ENCODE results near the gene TIMP4. TPM values are rescaled to one million over a fixed set of nuclear protein-coding genes. Genes with fewer than 3 reads are reported as not detected.

Gene TIMP4
- total and polyA plus RNA-seq, 2 of the 4 experiments (the other 2 are of a cell fraction) = 0.39 to 0.54 TPM

DNA sequence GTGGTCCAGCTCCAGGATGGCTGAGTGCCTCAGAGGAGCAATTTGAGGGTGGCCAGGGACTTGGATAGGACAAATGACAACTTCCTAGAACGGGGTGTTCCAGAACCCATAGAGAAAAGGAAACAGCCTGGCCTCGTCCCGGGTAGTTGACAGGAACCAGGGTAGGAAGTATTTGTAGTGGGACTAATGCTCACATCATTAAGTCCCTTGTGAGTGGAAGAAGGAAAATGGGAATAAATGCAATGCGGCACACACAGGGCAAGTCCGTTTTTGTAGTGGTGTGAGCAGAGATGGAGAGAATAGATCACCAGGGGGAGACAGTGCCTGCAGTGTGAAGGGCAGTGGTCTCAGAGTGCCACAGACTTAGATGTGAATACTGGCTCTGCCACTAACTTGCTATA, 19.6 kb downstream of the TIMP4 start:
- Histone ChIP-seq H4K20me1 (ENCODE audit: insufficient read depth, low read length) (no peaks in the 10 kb centered on the region), H2AK5ac (ENCODE audit: low read depth, low read length) (peak overlapping the region; percentile 41; the same call in 1 of the 2 replicates), H4K5ac (ENCODE audit: low read depth, low read length) (no peak overlapping the region), H3K4me3 (ENCODE audit: insufficient read depth, low read depth, low read length) (no peak overlapping the region), H3K36me3 (ENCODE audit: control insufficient read depth, insufficient read depth, low read length) (no peaks in the 10 kb centered on the region), H3K27ac (ENCODE audit: insufficient read depth, low read length) (no peak overlapping the region), H3K4ac (ENCODE audit: low read depth, low read length) (no peak overlapping the region), H4K91ac (ENCODE audit: insufficient read depth, low read depth, low read length) (no peak overlapping the region), H3K23ac (ENCODE audit: low read depth, low read length) (no peak overlapping the region), H2BK5ac (ENCODE audit: low read depth, low read length, poor library complexity, severe bottlenecking) (no peak overlapping the region), H2BK120ac (ENCODE audit: low read depth, low read length) (no peak overlapping the region), H3K9ac (ENCODE audit: low read depth, low read length) (no peak overlapping the region), H3K27me3 (ENCODE audit: control insufficient read depth, insufficient read depth, low read length) (peaks cover 3% of the 10 kb centered on the region; the same call in 1 of the 2 replicates), H2BK15ac (ENCODE audit: low read depth, low read length) (no peak overlapping the region), H3K14ac (replicated peaks; ENCODE audit: low read depth, low read length) (no peak overlapping the region), H3K4me1 (ENCODE audit: control insufficient read depth, insufficient read depth, low read length) (peaks cover 2% of the 10 kb centered on the region), H2AFZ (replicated peaks; ENCODE audit: low read length, poor library complexity) (peak overlapping the region; percentile 9), H2BK20ac (ENCODE audit: low read depth, low read length) (no peak overlapping the region), H3K9me3 (ENCODE audit: control insufficient read depth, insufficient read depth, low read length) (no peaks in the 10 kb centered on the region), H3K18ac (ENCODE audit: low read depth, low read length) (no peak overlapping the region), H3K79me1 (ENCODE audit: low read depth in 1 of 2, low read length in 2 of 2) (no peaks in the 10 kb centered on the region), H3K4me2 (ENCODE audit: low read depth, low read length) (no peak overlapping the region), H3K9me1 (ENCODE audit: insufficient read depth, low read length) (no peaks in the 10 kb centered on the region), H2AK9ac (replicated peaks; ENCODE audit: low read depth, low read length, poor library complexity) (no peak overlapping the region), H3K56ac (ENCODE audit: extremely low read depth, insufficient read depth, low read length) (no peak overlapping the region), H4K8ac (ENCODE audit: low read depth in 2 of 2, low read length in 2 of 2) (no peak overlapping the region)
- ChIA-PET POLR2A (ENCODE audit: unreplicated experiment) (no interaction called here), CTCF (interaction anchor here (0.6 to 1.7 kb wide), 10 partner anchors 12 to 342 kb away, joined by 3 to 6 read pairs (median 4); no protein-coding TSS in a partner anchor)
- peak; percentile 71 for ATAC-seq (ENCODE audit: low read depth)
- dilution Hi-C loops (cut with HindIII; ENCODE audit: low sequenced_read_pairs, unreplicated experiment) (no loop called here), intact Hi-C loops (cut with micrococcal nuclease) (loop anchor here (1.0 to 5.0 kb wide), 5 partner anchors 37 to 438 kb away; partner anchors contain the start of gene PPARG), in situ Hi-C loops (cut with MboI; ENCODE audit: low sequenced_read_pairs) (loop anchor here (5.0 to 25.0 kb wide), 3 partner anchors 38 to 748 kb away; no protein-coding TSS in a partner anchor)
- WGBS, 2 experiments (ENCODE audit: extremely low coverage in 2 of 2, insufficient read length in 1 of 2) = 8% methylated on average over 2 of the region's 5 CpGs; no CpG with 5 or more reads in 1 of the 2 experiments
- peak; percentile 73 for DNase-seq
- TF ChIP-seq SMC3 (IDR thresholded peaks at IDR 0.05; ENCODE audit: low read depth, low read length) (peak; percentile 97), FOS (IDR thresholded peaks at IDR 0.05; ENCODE audit: low read depth, low read length) (no peak), RAD21 (IDR thresholded peaks at IDR 0.05; ENCODE audit: low read length) (peak; percentile 98), CTCF (conservative IDR thresholded peaks at IDR 0.05; ENCODE audit: low read depth, low read length) (peak; percentile 82)
- BruUV-seq (replicated peaks) = no TSS peak
